Lung microvascular endothelial cell (primary cell): ENCODE results near the gene GJB6. TPM values are rescaled to one million over a fixed set of nuclear protein-coding genes. Genes with fewer than 3 reads are reported as not detected.
"Not testable (repeated sequence)": the region's sequence is repeated elsewhere in the genome, so short reads cannot be mapped to it uniquely, and the experiment has no call there.

ENCODE experiments used
- DNase-seq, 2 donors: peaks; one replicate each; pipeline versions ENCODE4 v3.0.0 to v3.0.0-alpha.2; 2010; ENCODE audit warnings: low read depth in 2 of 2
- total RNA-seq: library from RNA; depleted of rRNA; stranded (reverse); fragments of >200 nt; gene quantifications from 2 replicates; pipeline ENCODE4 v1.2.1, GENCODE V29; 2014

GJB6 gene
- total RNA-seq, result not detected in 2 replicates

- no peak for DNase-seq
Observed at GRCh38 chr13:20231839-20232555, at the start of gene GJB6. TSS of gene GJB6 (minus strand) at chr13:20232319. CDS start at chr13:20223480, 8,839 bp downstream.

GRCh38 chr13:20276901-20277300 lies 44.8 kb upstream of the GJB6 start:
- not testable (repeated sequence) for DNase-seq

- no peak for DNase-seq
Observed at GRCh38 chr13:20274466-20274865, 42.3 kb upstream of the GJB6 start.

DNA sequence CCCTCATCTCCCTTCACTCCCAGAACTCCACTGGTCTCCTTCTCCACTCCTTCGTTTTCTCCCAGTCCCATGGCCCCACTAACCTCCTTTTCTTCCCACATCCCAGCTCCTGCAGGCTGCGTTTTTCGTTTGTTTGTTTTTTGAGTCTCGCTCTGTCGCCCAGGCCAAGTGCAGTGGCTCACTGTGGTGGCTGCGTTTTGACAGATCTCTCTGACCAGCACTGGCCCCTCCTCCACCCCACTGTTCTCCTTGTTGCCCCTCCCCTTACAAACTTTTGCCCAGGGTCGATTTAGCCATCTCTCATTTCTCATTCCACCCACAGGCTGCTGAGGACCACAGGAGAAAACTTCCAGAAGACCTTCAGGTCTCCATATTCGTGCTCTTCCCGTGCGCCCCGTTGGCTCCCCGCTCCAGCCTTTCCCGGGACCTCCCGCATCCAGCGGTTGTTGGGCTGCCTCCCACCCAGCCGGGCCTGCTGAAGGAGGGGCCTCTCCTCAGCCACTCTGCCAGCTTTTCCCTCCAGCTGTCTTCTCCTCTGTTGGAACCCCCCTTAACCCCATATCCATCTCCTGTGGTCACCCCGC lies 40.6 kb upstream of the GJB6 start:
- no peak for DNase-seq

DNA sequence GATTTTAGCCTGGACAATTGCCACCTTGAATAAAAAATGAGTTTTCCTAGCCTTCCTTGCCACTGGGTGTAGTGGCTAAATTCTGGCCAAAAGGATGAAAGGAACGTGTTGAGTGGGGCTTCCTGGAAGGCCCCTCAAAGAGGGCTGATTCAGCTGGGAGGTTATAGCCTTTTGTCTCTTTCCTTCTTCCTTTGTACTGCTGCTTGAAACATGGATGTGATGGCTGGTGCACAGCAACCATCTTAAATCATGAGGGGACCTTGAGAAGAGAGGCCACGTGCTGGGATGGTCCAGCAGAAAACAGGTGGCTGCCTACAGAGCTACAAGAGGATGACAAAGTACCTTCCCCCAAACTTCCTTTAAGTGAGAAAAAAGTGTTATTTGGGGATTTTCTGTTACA lies 40.0 kb upstream of the GJB6 start:
- no peak for DNase-seq

- DNase-seq, result no peak
Observed at GRCh38 chr13:20271441-20271840, 39.3 kb upstream of the GJB6 start.

- DNase-seq, result no peak
Observed at GRCh38 chr13:20270163-20270865, 38.2 kb upstream of the GJB6 start.

GRCh38 chr13:20264271-20265018 lies 32.3 kb upstream of the GJB6 start:
- DNase-seq, result no peak

- no peak for DNase-seq
Observed at GRCh38 chr13:20263393-20264044, 31.4 kb upstream of the GJB6 start.

DNA sequence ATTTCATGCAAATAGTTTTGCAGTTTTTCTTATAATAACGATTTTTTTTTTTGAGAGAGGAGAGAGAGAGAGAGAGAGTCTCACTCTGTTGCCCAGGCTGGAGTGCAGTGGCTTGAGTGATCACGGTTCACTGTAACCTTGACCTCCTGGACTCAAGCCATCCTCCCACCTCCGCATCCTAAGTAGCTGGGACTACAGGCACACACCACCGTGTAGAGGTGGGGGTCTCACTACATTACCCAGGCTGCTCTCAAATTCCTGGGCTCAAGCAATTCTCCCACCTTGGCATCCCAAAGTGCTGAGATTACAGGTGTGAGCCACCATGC lies 26.8 kb upstream of the GJB6 start:
- no peak for DNase-seq

- DNase-seq, result no peak
Observed at GRCh38 chr13:20258208-20258962, 26.3 kb upstream of the GJB6 start.

DNA sequence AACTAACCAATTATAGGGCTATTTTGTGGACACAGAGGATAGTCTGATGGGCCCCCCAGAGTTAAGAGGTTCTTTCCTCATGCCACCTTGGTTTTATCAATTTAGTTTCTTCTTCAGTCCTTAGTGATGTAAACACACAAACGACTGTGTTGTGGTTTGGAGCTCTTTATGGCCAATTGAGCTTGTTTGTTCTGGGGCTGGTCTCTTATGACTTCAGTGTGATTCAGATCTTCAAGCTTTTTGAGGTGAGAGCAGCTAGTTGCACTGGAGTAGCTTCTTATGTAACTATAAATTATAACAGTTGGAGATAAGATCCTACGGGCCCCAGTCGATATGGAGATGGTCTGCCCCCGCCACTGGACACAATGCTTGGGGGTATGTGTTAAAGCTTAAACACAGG lies 22.0 kb upstream of the GJB6 start:
- no peak for DNase-seq

DNA sequence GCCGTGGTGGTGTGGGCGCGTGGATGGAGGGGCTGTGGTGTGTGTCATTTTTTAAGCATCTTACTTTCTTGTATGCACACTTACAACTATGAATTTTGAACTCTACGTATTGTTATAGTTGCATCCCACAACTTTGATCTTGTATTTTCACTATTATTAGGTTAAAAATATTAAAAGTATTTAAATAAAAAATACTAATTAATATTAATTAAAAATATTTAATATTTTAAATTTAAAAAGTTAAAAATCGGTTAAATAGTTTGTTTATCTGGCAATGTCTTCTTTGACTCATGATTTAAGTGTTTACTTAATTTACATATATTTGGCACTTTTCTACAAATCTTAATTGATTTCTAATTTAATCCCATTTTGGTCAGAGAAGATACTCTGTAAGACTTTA lies 17.8 kb upstream of the GJB6 start:
- DNase-seq, result no peak

GRCh38 chr13:20247963-20248362 lies 15.8 kb upstream of the GJB6 start:
- no peak for DNase-seq

DNA sequence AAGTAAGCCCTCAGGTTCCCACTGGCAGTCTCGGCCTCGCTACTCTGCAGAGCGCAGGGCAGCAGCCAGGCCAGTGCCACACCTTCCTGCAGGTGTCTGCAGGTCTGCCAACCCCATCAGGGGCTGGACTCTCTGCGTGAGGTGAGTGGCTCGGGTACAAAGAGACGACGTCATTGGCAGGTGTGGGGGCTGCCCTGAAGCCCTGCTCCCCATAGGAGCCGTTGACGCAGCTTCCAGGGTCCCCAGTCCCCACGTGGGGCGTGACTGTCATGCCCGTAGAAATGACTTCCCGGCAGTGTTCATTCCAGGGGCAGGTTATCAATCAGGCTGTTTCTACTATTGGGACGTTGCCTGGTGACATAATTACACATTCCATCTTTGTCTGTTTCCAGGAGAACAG lies 15.3 kb upstream of the GJB6 start:
- DNase-seq, result no peak

DNA sequence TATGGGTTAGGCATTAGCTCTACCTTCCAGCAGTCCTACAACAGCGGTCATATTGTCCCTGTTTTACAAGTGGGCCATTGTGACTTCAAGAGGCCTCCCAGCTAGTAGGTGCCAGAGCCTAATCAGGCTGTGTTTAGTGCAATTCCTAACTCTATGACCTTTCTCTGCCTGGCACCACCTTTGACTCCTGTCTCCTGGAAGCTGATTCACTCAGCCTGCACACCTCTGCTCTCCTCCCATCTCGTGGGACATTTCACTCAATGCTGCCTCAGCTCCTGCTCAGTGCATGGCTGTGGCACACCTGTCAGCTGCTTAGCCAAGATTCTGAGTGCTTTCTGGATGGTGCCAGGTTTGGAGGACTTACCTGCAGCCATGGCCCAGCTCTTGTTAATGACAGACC lies 9.5 kb upstream of the GJB6 start:
- no peak for DNase-seq

DNA sequence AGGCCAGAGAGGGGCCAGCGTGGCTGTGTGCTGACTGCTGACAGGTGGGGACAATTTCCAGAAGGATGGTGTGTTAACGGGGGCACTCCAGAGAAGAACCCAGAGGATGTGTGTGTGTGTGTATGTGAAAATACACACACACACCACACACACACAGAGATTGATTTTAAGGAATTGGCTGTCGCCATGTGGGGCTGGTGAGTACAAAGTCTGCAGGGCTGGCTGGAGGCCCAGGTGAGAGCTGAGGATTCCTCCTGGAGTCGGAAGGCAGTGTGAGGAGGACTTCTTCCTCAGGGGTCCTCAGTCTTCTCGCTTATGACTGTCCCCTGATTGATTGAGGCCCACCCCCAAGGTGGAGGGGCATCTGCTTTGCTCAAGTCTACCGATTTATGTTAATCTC lies 7.6 kb upstream of the GJB6 start:
- DNase-seq, result no peak

GRCh38 chr13:20232556-20233277 lies 598 bp upstream of the GJB6 start:
- no peak for DNase-seq

DNA sequence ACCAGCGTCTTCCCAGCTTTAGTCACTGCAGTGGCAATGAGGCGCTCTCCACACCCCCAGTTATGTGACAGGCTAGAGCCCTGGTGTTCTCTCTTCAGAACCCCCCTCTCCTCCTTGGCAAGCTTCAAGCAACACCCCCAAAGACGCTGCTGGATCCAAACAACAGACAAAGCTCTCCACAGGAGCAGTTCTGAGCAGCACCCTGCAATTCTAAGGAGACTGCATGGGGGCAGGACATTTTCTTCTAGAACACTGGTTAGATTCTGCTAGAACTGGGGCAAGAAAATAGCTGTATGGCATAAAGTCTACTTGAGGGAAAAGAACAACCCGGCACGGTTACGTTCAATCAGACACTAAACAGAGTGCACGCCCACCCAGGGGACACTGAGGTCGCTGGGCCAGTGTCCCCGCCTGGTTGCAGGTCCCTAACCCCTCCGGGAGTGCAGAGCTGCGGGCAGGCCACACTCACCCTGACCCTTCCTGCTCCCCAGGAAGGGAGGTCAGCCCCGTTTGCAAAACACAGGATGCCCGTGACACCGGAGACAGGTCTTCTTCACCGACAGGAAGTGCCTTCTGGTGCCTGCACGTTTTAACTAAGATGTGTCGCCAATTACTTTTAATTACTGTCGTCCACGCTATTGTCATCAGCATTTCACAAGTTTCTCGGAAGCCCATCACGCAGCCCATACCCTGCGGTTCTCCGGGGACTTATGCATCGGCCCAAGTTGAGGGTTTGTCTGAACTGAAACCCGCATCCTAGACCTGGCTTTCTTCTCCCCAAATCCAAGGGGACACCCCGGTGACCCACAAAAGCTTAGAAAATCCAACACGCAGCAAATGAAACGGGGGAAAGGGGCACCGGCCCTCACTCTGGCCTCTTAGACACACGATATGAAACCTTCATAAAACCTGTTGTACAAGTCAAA lies 943 bp downstream of the GJB6 start:
- DNase-seq, result peak in 1 of 2 donors; percentile 2
